Endometrium (tissue), 2 donors: ENCODE measurements around the gene CTSE.
"Not testable (repeated sequence)": the region's sequence is repeated elsewhere in the genome, so short reads cannot be mapped to it uniquely, and the experiment has no call there.

ENCODE experiments used
- FAIRE-seq: peaks from 2 replicates; lab custom pipeline; 2012; peaks lifted over from hg19 to GRCh38; lab: Jason Lieb, UNC
- donor health status: control.
- donor health status: control.

The CTSE gene

DNA sequence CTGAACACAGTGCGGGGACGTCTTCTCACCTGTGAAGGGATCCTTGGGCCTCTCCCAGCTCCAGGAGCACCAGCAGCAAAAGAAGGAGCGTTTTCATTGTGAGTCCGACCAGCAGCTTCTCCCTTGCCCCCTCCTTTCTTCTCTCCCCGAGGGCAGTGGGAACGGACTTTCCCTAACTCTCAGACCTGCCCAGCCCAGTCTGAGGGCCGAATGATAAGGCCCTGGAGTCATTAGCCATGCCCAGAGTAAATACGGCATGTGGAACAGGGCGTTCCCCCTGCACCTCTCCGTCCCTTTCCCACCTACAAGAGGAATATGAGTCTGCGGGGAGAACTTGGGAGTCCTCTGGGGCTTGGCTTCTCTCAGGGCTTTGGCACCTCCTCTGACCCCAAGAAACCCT lies at the start of gene CTSE:
Gene CTSE (minus strand): TSS at position 201 of the 400 bp plus-strand sequence. CDS start 104 bp downstream, at position 97.
- no peak for FAIRE-seq

DNA sequence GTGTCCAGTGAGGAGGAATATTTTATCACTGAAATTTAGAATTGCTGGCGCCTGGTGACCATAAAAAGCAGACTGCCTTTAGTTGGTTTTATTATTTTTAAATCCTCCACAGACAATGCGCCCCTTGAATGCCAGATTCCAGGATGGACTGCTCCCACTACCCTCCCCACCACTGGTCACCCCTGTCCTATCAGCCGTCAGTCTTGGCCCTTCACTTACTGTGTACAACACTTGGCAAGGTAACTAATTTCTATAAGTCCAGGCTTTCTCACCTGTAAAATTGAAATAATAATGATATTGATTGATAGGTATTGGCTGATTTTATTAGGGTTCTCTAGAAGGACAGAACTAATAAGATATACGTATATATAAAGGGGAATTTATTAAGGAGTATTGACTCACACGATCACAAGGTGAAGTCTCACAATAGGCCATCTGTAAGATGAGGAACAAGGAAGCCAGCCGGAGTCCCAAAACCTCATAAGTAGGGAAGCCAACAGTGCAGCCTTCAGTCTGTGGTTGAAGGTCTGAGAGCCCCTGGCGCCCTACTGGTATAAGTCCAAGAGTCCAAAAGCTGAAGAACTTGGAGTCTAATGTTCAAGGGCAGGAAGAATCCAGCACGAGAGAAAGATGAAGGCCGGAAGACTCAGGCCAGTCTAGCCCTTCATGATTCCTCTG lies 47.1 kb upstream of the CTSE start:
- FAIRE-seq = no peak

GRCh38 chr1:206068314-206068713 lies 44.6 kb upstream of the CTSE start:
- no peak for FAIRE-seq

GRCh38 chr1:206067486-206068227 lies 44.0 kb upstream of the CTSE start:
- FAIRE-seq = no peak

DNA sequence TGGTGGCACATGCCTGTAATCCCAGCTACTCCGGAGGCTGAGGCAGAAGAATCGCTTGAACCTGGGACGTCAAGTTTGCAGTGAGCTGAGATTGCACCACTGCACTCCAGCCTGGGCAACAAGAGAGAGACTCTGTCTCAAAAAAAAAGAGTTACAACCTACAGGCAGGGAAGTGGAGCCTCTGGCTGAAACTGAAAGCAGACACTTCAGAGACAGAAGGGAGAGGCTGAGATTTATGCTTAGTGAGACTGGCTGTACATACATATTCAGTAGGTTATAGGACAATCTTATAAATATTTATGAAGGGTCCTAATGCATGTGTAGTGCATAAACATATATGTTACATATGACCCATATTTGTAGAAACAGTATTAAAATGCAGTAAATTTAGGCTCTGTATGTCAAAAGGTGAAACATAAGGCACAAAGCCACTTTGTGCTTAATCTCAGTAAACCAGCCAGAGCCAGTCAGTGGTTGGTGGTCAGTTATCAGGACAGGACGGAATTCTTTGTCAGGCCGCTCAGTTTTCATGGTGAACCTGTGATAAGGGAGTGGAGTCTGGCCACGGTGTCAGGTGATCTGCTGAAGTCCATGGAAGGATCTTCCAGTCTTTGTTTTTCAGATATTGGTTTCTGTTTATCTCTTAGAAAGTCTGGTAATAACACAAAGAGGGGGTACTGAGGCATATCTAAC lies 42.9 kb upstream of the CTSE start:
- no peak for FAIRE-seq

GRCh38 chr1:206065547-206066145 lies 42.0 kb upstream of the CTSE start:
- FAIRE-seq = no peak

DNA sequence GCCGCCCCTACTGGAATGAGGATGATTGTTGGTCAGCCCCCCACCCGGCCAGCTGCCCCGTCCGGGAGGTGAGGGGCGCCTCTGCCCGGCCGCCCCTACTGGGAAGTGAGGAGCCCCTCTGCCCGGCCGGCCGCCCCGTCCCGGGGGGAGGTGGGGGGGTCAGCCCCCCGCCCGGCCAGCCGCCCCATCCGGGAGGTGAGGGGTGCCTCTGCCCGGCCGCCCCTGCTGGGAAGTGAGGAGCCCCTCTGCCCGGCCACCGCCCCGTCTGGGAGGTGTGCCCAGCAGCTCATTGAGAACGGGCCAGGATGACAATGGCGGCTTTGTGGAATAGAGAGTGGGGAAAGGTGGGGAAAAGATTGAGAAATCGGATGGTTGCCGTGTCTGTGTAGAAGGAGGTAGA lies 40.8 kb upstream of the CTSE start:
- FAIRE-seq = not testable (repeated sequence)

DNA sequence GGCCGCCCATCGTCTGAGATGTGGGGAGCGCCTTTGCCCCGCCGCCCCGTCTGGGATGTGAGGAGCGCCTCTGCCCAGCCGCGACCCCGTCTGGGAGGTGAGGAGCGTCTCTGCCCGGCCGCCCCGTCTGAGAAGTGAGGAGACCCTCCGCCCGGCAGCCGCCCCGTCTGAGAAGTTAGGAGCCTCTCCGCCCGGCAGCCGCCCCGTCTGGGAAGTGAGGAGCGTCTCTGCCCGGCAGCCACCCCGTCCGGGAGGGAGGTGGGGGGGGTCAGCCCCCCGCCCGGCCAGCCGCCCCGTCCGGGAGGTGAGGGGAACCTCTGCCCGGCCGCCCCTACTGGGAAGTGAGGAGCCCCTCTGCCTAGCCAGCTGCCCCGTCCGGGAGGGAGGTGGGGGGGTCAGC lies 40.3 kb upstream of the CTSE start:
- FAIRE-seq = not testable (repeated sequence)

GRCh38 chr1:206062464-206062863 lies 38.8 kb upstream of the CTSE start:
- FAIRE-seq = no peak

- FAIRE-seq = no peak
These were observed 37.1 kb upstream of the CTSE start for GRCh38 chr1:206060844-206061243.

GRCh38 chr1:206059355-206059915 lies 35.7 kb upstream of the CTSE start:
- no peak for FAIRE-seq

DNA sequence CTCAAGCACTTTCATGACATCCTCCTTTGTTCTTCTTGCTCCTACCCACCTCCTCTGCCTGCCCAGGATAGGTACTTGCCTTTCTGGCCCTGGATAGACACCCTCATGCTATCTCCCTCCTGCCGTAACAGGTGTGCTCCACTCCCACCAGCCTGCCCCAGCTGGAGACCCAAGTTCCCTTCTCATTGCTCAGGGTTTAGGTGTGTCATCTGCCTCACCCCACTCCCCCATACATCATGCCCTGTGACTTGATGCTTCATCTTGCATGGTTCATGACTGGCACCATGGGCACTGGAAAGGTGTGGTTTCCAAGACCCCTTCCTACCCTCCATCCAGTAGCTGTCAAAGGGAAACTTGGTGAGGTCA lies 35.2 kb upstream of the CTSE start:
- FAIRE-seq = no peak

DNA sequence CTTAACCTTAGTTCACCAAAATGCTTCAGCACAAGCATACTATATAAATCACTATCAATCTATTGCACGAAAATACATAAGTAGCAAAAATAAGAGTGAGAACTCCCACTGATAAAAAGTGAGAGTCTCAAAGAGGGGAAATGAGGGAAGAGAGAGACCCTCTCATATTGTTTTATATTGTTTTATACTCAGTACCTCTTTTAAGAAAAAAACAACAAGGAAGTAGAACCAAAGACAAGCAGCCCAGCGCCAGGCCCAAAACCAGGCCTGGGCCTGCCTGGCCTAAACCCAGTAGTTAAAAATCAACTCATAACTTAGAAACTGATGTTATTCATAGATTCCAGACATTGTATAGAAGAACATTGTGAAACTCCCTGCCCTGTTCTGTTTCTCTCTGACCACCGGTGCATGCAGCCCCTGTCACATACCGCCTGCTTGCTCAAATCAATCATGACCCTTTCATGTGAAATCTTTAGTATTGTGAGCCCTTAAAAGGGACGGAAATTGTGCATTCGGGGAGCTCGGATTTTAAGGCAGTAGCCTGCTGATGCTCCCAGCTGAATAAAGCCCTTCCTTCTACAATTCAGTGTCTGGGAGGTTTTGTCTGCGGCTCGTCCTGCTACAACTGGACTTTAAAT lies 34.7 kb upstream of the CTSE start:
- FAIRE-seq = not testable (repeated sequence)

DNA sequence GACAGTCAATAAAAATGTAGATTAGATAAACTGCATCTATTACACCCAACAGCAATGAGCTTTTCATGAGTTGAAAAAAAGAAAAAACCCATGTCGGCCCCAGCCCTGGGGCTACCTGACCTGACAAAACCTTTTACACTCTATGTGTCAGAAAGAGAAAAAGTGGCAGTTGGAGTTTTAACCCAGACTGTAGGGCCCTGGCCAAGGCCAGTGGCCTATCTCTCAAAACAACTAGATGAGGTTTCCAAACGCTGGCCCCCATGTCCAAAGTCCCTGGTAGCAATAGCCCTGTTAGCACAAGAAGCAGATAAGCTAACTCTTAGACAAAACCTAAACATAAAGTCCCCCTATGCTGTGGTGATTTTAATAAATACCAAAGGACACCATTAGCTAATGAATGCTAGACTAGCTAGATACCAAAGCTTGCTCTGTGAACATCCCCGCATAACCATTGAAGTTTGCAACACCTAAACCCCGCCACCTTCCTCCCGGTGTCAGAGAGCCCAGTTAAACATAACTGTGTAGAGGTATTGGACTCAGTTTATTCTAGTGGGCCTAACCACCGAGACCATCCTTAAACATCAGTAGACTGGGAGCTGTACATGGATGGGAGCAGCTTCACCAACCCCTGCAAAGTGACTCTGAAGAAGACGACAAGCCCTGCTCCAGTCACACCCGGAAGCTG lies 32.1 kb upstream of the CTSE start:
- not testable (repeated sequence) for FAIRE-seq

DNA sequence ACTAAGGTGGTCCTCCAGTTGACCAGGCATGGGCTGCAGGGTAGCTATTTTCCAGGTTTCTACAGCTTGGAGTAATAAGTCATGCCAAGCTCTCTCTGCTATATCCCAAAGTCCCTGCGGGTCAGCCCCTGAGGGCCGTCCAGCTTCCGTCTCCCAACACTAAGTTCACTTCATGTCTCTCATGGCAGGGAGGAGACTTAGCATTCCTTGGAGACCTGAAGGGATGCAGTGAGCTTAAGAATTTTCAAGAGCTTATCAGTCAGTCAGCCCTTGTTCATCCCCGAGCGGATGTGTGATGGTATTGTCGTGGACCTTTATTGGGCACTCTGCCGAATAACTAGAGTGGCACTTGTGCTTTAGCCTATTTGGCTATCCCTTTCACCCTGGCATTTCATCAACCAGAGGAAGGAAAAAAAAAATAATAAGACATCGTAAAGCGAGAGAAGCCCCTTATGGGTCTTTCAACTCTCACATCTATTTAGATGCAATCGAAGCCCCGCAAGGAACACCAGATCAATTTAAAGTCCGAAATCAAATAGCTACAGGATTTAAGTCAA lies 31.5 kb upstream of the CTSE start:
- not testable (repeated sequence) for FAIRE-seq

- FAIRE-seq = not testable (repeated sequence)
These were observed 29.9 kb upstream of the CTSE start for GRCh38 chr1:206053616-206054015.

DNA sequence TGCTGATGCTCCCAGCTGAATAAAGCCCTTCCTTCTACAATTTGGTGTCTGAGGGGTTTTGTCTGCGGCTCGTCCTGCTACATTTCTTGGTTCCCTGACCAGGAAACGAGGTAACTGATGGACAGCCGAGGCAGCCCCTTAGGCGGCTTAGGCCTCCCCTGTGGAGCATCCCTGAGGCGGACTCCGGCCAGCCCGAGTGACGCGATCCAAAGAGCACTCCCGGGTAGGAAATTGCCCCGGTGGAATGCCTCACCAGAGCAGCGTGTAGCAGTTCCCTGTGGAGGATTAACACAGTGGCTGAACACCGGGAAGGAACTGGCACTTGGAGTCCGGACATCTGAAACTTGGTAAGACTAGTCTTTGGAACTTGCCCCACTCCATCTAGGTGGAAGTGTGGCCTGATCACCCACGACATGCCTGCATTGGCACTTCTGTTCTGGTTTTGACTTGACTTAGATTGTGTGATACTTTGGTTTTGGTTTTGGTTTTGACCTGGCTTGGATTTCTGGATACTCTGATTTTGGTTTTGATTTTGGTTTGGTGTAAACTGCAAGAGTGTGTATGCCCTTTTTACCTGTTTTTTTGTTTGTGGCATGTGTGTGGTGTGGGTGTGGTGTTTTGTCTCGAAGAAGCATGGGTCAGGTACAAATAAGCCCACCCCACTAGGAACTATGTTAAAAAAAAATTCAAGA lies 29.4 kb upstream of the CTSE start, which contains the start of gene RHEX:
Gene RHEX (plus strand): TSS at position 255 of the 692 bp plus-strand sequence. CDS start 44,656 bp downstream, outside the sequence.
- FAIRE-seq = not testable (repeated sequence)

DNA sequence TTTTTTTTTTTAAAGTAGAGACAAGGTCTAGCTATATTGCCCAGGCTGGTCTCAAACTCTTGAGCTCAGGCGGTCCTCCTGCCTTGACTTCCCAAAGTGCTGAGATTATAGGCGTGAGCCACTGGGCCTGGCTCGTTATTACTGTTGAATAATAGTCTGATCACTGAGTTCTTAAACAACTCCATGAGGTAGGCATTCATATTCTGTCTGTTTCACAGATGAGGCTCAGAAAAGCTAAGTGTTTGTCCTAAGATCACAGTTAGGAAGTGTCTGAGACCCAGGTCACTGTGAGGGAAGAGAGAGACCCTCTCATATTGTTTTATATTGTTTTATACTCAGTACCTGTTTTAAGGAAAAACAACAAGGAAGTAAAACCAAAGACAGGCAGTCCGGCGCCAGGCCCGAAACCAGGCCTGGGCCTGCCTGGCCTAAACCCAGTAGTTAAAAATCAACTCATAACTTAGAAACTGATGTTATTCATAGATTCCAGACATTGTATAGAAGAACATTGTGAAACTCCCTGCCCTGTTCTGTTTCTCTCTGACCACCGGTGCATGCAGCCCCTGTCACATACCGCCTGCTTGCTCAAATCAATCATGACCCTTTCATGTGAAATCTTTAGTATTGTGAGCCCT lies 28.7 kb upstream of the CTSE start:
- FAIRE-seq = peak; percentile 12

DNA sequence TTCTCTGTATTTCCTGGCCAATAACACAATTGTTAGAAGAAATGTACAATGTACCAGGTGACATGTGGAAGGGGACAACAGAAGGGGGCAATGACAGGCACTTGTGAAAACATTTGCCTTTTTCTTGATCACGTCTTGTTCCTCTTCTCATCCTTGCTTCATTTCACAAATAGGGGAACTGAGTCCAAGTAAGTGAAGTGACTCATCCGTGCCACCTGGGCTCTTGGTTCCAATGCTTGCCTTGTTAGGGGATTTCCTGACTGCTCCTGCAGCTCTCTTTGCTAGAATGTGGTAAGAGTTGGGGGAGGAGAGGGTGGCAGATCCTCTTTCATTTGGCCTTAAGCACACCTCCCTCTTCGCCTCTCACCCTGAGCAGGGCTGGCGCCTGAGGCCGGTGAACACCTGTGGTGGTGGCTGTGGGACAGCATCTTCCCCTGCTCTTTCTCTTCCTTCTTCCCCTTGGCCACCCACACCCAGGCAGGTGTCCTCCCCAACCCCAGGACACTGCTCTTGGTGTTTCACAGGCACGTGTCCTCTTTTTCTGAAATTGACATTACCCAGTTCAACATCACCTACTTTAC lies 27.1 kb upstream of the CTSE start:
- FAIRE-seq = no peak
